ENCODE results near the gene LGALS7B. TPM values are rescaled to one million over a fixed set of nuclear protein-coding genes. Genes with fewer than 3 reads are reported as not detected.

Gene LGALS7B
- polyA plus RNA-seq, 1 of the 3 experiments (the other 2 are of a cell fraction): not detected

DNA sequence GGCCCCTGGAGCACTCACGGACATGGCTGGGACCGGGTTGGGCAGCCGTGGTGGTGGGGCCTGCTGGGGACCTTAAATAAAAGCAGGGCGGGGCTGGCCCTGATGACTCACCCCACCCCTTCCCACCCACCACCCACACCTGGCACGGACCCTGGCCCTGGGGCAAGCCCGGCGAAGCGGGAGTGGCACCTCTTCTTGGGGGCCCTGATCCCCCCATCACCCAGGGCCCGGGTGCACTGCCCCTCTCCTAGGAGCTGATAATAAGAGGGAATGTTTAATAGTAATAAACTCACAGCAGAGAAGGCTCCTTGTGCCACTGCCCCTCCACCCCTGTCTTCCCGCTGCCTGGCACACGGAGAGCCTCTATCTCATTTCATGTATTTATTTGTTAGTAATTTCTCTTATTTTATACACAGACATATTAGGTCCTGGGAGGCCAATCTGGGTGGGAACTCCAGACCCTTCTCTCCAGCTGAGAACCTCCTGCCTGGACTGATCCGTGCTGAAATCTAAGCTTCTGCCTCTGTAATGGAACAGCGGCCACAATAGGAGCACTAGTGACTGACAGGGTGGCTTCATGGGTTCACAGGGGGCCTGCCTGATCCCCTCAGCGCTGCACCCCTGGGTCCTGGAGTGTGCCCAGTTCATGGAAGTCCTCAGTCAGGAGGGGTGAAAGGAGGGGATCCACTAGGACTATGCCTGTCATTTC, 15.4 kb upstream of the LGALS7B start, which contains the start of gene LGALS7:
TSS of gene LGALS7 (minus strand) at position 49 of the 709 bp plus-strand sequence. CDS start at position 24, 25 bp downstream.
- 82% methylated on average over 9 of the region's 14 CpGs for WGBS (ENCODE audit: low lambda C conversion rate)
- Histone ChIP-seq H3K4me1 (ENCODE audit: control insufficient read depth in 1 of 2, insufficient read depth in 2 of 2, low read depth in 1 of 2, low read length in 1 of 2) (no peaks in the 10 kb centered on the region), H3K9ac (no peak within 1 kb of the TSS), H3K36me3 (replicated peaks in 1 of 2; ENCODE audit: control insufficient read depth in 1 of 2, insufficient read depth in 2 of 2, low read length in 1 of 2) (no peaks in the 10 kb centered on the region), H3K79me2 (ENCODE audit: insufficient read depth) (no peaks in the 10 kb centered on the region), H3K9me2 (no peaks in the 10 kb centered on the region), H3K27me3 (ENCODE audit: insufficient read depth) (no peaks in the 10 kb centered on the region), H3F3A (replicated peaks; ENCODE audit: insufficient read depth) (no peaks in the 10 kb centered on the region), H4K20me1 (ENCODE audit: insufficient read depth) (no peaks in the 10 kb centered on the region), H3K27ac (ENCODE audit: low read depth in 2 of 2, low read length in 1 of 2) (no peak within 1 kb of the TSS), H2AFZ (ENCODE audit: low read depth) (no peak within 1 kb of the TSS), H3K4me2 (no peak within 1 kb of the TSS), H3K9me3 (no peaks in the 10 kb centered on the region), H3K4me3 (ENCODE audit: low read depth in 2 of 2, low read length in 1 of 2) (no peak within 1 kb of the TSS)
- CTCF ChIA-PET: no interaction called here
- POLR2A ChIA-PET: interaction anchor here (0.6 kb wide), 1 partner anchor 39 kb away, joined by 3 read pairs; no protein-coding TSS in a partner anchor
- TF ChIP-seq FOXJ3 (CRISPR knock-in tag; IDR thresholded peaks at IDR 0.05): no peak
- no peak for TF ChIP-seq JUND (IDR thresholded peaks at IDR 0.05)
- TF ChIP-seq NFIC (IDR thresholded peaks at IDR 0.05; ENCODE audit: borderline replicate concordance): no peak
- TF ChIP-seq, protein P1, sequence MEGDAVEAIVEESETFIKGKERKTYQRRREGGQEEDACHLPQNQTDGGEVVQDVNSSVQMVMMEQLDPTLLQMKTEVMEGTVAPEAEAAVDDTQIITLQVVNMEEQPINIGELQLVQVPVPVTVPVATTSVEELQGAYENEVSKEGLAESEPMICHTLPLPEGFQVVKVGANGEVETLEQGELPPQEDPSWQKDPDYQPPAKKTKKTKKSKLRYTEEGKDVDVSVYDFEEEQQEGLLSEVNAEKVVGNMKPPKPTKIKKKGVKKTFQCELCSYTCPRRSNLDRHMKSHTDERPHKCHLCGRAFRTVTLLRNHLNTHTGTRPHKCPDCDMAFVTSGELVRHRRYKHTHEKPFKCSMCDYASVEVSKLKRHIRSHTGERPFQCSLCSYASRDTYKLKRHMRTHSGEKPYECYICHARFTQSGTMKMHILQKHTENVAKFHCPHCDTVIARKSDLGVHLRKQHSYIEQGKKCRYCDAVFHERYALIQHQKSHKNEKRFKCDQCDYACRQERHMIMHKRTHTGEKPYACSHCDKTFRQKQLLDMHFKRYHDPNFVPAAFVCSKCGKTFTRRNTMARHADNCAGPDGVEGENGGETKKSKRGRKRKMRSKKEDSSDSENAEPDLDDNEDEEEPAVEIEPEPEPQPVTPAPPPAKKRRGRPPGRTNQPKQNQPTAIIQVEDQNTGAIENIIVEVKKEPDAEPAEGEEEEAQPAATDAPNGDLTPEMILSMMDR (IDR thresholded peaks at IDR 0.05): no peak
- TF ChIP-seq NRF1 (IDR thresholded peaks at IDR 0.05; ENCODE audit: low read depth, low read length): no peak
- no peak for TF ChIP-seq MXI1 (IDR thresholded peaks at IDR 0.05; ENCODE audit: low read depth, low read length)
- no peak for TF ChIP-seq POLR2AphosphoS5 (IDR thresholded peaks at IDR 0.05; ENCODE audit: low read depth, low read length)
- no peak for TF ChIP-seq GABPA (IDR thresholded peaks at IDR 0.05; ENCODE audit: low read depth)
- no peak for TF ChIP-seq TEAD4 (IDR thresholded peaks at IDR 0.05; ENCODE audit: borderline replicate concordance, insufficient read depth)
- TF ChIP-seq SMC3 (IDR thresholded peaks at IDR 0.05; ENCODE audit: low read depth, low read length): no peak
- no peak for TF ChIP-seq TAF1 (IDR thresholded peaks at IDR 0.05; ENCODE audit: borderline replicate concordance, low read depth, low read length)
- no peak for TF ChIP-seq EP300 (IDR thresholded peaks at IDR 0.05; ENCODE audit: borderline replicate concordance in 1 of 2, low read depth in 1 of 2, low read length in 1 of 2)
- no peak for TF ChIP-seq RXRA (IDR thresholded peaks at IDR 0.05; ENCODE audit: borderline replicate concordance, low read depth)
- TF ChIP-seq, protein P2, sequence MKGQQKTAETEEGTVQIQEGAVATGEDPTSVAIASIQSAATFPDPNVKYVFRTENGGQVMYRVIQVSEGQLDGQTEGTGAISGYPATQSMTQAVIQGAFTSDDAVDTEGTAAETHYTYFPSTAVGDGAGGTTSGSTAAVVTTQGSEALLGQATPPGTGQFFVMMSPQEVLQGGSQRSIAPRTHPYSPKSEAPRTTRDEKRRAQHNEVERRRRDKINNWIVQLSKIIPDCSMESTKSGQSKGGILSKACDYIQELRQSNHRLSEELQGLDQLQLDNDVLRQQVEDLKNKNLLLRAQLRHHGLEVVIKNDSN (IDR thresholded peaks at IDR 0.05; ENCODE audit: borderline replicate concordance, low read depth): no peak
- TF ChIP-seq, protein P3, sequence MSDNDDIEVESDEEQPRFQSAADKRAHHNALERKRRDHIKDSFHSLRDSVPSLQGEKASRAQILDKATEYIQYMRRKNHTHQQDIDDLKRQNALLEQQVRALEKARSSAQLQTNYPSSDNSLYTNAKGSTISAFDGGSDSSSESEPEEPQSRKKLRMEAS (IDR thresholded peaks at IDR 0.05; ENCODE audit: low read depth): no peak
- no peak for DNase-seq

All from SK-N-SH (cell line).